PC-9 (cell line): Measurements from ENCODE around the gene TTC36.

ENCODE experiments used
- CTCF ChIP-seq: fragments of 200-600 bp; sonication (generic); conservative IDR thresholded peaks from 2 replicates; pipeline ENCODE4 v1.6.1; 2017; ENCODE audit warnings: mixed run types, antibody characterized with exemption, mild to moderate bottlenecking, moderate library complexity
- EZH2 ChIP-seq: fragments of 200-600 bp; sonication (generic); IDR thresholded peaks from 2 replicates; pipeline ENCODE4 v1.8.0; 2017; ENCODE audit warnings: antibody characterized with exemption, low read depth

- TF ChIP-seq CTCF (no peak), EZH2 (no peak)
These were observed 4.4 kb downstream of the TTC36 start for GRCh38 chr11:118531597-118532084.
